RWPE1 (cell line): ENCODE results near the gene CTTNBP2.

ENCODE experiments used
- CTCF ChIA-PET: fragments of 350-600 bp; sonication (Branson Sonifier 250); formaldehyde crosslinking; extraction: SDS; loops from one replicate; lab custom pipeline; 2021; lab: Yijun Ruan, JAX
- POLR2A ChIA-PET: fragments of 400-600 bp; formaldehyde crosslinking; extraction: SDS; loops from one replicate; lab custom pipeline; 2020; ENCODE audit warnings: antibody characterized with exemption; ENCODE audit not compliant: low non-redundant PET; lab: Yijun Ruan, JAX
- DNase-seq: peaks from one replicate; pipeline ENCODE4 v3.0.0; 2012; ENCODE audit warnings: low spot score
- H3K27ac ChIP-seq: fragments of 450-650 bp; 2 replicates; pipeline ENCODE4 v1.5.1; 2017
- TF ChIP-seq, protein P1 (sequence below): fragments of 450-650 bp; conservative IDR thresholded peaks from 2 replicates; pipeline ENCODE4 v1.5.1; 2017; ENCODE audit warnings: low read depth, mild to moderate bottlenecking

Gene CTTNBP2

DNA sequence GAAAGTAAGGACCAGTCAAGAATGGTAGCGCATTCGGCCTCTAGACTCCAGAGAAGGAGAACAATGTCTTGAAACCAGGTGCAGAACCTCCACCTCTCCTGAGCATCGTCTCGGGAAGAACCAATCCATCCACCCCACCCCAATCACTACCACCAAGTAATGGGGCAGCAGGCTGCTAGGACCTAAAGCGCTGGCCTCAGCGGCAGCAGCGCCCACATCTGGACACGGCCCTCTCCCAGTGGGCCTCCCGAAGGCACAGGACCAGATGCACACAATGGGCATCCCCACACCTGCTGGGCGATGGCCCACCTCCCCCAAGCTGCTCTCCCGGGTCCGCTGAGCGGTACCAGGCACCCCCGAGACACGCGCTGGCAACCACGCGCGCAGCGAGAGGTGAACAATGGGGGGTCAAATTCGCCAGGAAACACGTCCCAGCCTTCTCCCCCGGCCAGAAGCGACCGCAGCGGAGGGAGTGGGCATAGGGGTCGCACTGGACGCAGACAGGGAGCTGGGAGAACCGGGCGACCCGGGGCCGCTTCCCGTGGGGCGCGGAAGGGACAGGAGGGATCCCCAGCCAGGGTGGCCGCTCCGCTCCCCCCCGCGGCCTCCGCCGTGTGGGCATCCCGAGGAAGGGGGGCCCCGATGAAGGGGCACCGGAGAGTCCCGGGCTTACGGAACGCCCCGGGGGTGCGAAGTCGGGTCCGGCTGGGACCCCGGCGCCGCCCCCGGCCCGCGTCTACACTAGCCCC lies 506 bp downstream of the CTTNBP2 start:
- TF ChIP-seq, protein P1, sequence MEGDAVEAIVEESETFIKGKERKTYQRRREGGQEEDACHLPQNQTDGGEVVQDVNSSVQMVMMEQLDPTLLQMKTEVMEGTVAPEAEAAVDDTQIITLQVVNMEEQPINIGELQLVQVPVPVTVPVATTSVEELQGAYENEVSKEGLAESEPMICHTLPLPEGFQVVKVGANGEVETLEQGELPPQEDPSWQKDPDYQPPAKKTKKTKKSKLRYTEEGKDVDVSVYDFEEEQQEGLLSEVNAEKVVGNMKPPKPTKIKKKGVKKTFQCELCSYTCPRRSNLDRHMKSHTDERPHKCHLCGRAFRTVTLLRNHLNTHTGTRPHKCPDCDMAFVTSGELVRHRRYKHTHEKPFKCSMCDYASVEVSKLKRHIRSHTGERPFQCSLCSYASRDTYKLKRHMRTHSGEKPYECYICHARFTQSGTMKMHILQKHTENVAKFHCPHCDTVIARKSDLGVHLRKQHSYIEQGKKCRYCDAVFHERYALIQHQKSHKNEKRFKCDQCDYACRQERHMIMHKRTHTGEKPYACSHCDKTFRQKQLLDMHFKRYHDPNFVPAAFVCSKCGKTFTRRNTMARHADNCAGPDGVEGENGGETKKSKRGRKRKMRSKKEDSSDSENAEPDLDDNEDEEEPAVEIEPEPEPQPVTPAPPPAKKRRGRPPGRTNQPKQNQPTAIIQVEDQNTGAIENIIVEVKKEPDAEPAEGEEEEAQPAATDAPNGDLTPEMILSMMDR, result no peak
- no peak overlapping the region for H3K27ac ChIP-seq
- CTCF ChIA-PET, result interaction anchor here (0.6 to 0.7 kb wide), 2 partner anchors 98 to 283 kb away, joined by 3 read pairs; no protein-coding TSS in a partner anchor
- POLR2A ChIA-PET, result no interaction called here
- DNase-seq, result no peak

- ChIA-PET CTCF (interaction anchor here (0.6 to 0.7 kb wide), 2 partner anchors 97 to 284 kb away, joined by 3 read pairs; no protein-coding TSS in a partner anchor), POLR2A (interaction anchor here (0.7 kb wide), 1 partner anchor 8 kb away, joined by 7 read pairs; no protein-coding TSS in a partner anchor)
- TF ChIP-seq, protein P1, result no peak
- H3K27ac ChIP-seq, result no peak overlapping the region
- no peak for DNase-seq
These were observed 1.3 kb downstream of the CTTNBP2 start for GRCh38 chr7:117871778-117872538.

DNA sequence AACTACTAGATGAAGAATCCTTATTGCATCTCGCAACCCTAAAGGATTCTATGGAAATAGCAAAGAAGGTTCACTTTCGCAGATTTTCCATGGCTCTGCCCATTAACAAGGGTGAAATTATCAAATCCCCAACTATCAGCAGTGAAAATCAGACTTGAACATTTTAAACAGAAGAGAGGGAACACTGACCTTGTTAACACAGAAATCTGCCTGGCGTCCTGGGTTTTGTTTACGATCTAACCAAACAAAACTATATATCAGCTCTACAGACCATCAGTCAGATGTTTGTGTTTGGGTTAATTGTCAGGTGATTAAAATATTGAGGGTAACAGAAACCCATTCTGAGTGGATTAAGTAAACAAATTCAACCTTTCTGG lies 1.9 kb downstream of the CTTNBP2 start:
- TF ChIP-seq, protein P1, result no peak
- CTCF ChIA-PET, result no interaction called here

GRCh38 chr7:117870448-117871130 lies 2.7 kb downstream of the CTTNBP2 start:
- no peak overlapping the region for H3K27ac ChIP-seq
- no peak for DNase-seq
- POLR2A ChIA-PET, result interaction anchor here (0.6 kb wide), 1 partner anchor 446 kb away, joined by 4 read pairs; no protein-coding TSS in a partner anchor
- TF ChIP-seq, protein P1, result no peak
- CTCF ChIA-PET, result no interaction called here

More for the DNA sequence above, 1.9 kb downstream of the CTTNBP2 start:
- no peak for DNase-seq
- POLR2A ChIA-PET, result interaction anchor here (0.7 kb wide), 1 partner anchor 9 kb away, joined by 7 read pairs; no protein-coding TSS in a partner anchor
- no peak overlapping the region for H3K27ac ChIP-seq

DNA sequence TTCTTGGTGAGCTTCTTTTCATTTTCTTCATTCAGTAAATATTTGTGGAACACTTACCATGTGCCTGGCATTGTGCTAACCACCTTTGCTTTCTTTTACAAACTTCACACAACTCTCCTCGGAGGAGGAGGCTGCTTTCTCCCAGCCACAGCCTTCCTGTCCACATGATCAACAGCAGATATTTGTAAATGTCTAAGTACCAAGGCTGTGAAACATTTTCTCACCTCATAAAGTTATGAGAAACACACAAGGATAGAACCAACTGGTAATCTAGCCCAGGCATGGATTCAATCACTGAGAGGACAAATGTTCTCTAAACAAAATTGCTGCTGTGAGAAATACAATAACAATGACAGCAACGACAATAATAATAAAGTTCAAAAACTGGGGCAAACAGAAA lies 3.9 kb downstream of the CTTNBP2 start:
- H3K27ac ChIP-seq, result no peak overlapping the region
- no peak for DNase-seq
- ChIA-PET CTCF (no interaction called here), POLR2A (no interaction called here)
- TF ChIP-seq, protein P1, result no peak

DNA sequence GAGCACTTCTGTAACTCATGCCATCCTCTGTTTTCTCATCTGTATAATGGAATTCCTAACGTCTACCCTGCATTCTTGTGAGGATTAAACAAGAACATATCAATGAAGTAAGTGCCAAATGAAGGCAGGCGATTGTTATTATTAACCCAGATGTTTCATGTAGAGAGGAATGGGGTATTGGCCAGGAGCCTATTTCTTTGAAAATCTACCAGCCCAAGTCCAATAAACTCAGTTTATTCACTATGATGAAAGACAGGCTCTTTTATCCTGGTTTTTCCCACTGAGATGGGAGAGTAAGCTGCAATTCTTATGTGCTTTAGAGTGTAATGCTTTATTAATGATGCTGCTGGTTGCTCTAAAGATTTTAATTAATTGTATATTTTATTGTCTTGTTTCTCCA lies 9.6 kb downstream of the CTTNBP2 start:
- CTCF ChIA-PET, result no interaction called here
- no peak for DNase-seq
- TF ChIP-seq, protein P1, result no peak
- POLR2A ChIA-PET, result no interaction called here
- no peak overlapping the region for H3K27ac ChIP-seq
